Lower leg skin (tissue), 3 donors: ENCODE results near the gene CPNE8.

Experiments
- CTCF ChIP-seq, 3 donors: fragments of 450-650 bp; IDR thresholded peaks; one replicate each; pipeline ENCODE4 v1.5.1; 2016; ENCODE audit warnings: antibody characterized with exemption in 3 of 3, mild to moderate bottlenecking in 3 of 3, moderate library complexity in 2 of 3
- POLR2A ChIP-seq, 2 donors: fragments of 450-650 bp; IDR thresholded peaks; one replicate each; pipeline ENCODE4 v1.6.1; 2016 to 2017; ENCODE audit warnings: antibody characterized with exemption in 2 of 2, mild to moderate bottlenecking in 1 of 2, moderate library complexity in 1 of 2

- no peak for TF ChIP-seq POLR2A (IDR thresholded peaks at IDR 0.05)
- no peak for TF ChIP-seq CTCF (IDR thresholded peaks at IDR 0.05)
These were observed 95.6 kb downstream of the CPNE8 start for GRCh38 chr12:38809832-38810231.
